ENCODE data around the gene LAMTOR3. TPM values are rescaled to one million over a fixed set of nuclear protein-coding genes. Genes with fewer than 3 reads are reported as not detected.
A peak's percentile ranks its signal among the peaks of the same experiment; 100 is the strongest.

Gene LAMTOR3, protein sequence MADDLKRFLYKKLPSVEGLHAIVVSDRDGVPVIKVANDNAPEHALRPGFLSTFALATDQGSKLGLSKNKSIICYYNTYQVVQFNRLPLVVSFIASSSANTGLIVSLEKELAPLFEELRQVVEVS
- 10 to 100 TPM; 33.9 to 46.9 (median 38.7) TPM for polyA plus RNA-seq (ENCODE audit: insufficient read length in 10 of 10)
- long read RNA-seq, donor 1, full-length matches to known transcripts: 20 of 20 reads
- long read RNA-seq, donor 1, partial matches to known transcripts: 0 of 20 reads
- long read RNA-seq, donor 1, other reads (novel, unspliced or antisense): 0 of 20 reads
- long read RNA-seq, donor 2, full-length matches to known transcripts: 12 of 12 reads
- long read RNA-seq, donor 2, partial matches to known transcripts: 0 of 12 reads
- long read RNA-seq, donor 2, other reads (novel, unspliced or antisense): 0 of 12 reads
- long read RNA-seq, donor 3: 0 reads
- long read RNA-seq, donor 4, full-length matches to known transcripts: 10 of 10 reads
- long read RNA-seq, donor 4, partial matches to known transcripts: 0 of 10 reads
- long read RNA-seq, donor 4, other reads (novel, unspliced or antisense): 0 of 10 reads
- long read RNA-seq, donor 5, full-length matches to known transcripts: 11 of 11 reads
- long read RNA-seq, donor 5, partial matches to known transcripts: 0 of 11 reads
- long read RNA-seq, donor 5, other reads (novel, unspliced or antisense): 0 of 11 reads
- long read RNA-seq, donor 6, full-length matches to known transcripts: 21 of 21 reads
- long read RNA-seq, donor 6, partial matches to known transcripts: 0 of 21 reads
- long read RNA-seq, donor 6, other reads (novel, unspliced or antisense): 0 of 21 reads
- long read RNA-seq, donor 7, full-length matches to known transcripts: 7 of 7 reads
- long read RNA-seq, donor 7, partial matches to known transcripts: 0 of 7 reads
- long read RNA-seq, donor 7, other reads (novel, unspliced or antisense): 0 of 7 reads
- long read RNA-seq, donor 8, full-length matches to known transcripts: 9 of 9 reads
- long read RNA-seq, donor 8, partial matches to known transcripts: 0 of 9 reads
- long read RNA-seq, donor 8, other reads (novel, unspliced or antisense): 0 of 9 reads
- long read RNA-seq, donor 9: 0 reads

DNA sequence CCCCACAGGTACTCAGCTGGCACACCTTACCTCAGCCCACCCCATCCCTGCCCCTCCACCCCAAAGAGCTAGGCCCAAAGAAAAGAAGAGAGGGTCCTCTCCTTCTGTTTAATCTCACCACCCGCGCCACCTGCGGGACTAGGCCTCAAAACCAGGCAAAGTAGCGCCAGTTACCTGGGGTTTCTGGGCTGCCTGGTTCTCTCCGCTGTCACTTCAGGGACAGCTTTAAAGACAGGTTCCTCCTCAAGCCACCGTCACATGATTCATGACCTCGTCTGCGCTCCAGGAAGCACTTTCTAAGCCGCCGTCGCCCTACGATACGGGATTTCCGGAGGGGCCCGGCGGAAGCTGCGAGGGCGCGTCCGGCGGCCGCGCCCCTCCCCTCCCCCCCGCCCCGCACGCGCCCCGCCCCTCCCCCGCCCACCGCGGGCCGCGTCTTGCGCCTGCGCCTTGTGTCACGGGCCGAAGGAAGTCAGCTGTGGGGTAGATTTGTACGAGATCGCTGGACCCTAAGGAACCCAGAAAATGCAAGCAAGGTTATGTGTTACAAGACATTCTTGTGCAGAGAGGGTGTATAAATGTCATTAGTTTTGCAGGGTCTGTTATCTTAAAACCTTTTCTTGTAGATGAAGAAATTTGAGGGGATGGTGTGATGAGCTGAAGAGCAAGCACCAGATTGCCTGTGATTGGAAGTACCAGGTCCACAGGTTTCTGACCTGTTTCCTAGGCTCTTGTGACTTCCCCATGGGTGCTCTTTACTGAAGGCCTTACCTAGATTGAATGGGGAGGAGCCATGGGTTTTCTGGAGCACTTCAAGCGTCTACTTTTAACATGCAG lies at the start of gene LAMTOR3:
LAMTOR3 (minus strand) TSS at position 267 of the 837 bp plus-strand sequence. CDS start 464 bp downstream, outside the sequence.
- DNase-seq: peak; percentile 92 to 96 (median 93)

DNA sequence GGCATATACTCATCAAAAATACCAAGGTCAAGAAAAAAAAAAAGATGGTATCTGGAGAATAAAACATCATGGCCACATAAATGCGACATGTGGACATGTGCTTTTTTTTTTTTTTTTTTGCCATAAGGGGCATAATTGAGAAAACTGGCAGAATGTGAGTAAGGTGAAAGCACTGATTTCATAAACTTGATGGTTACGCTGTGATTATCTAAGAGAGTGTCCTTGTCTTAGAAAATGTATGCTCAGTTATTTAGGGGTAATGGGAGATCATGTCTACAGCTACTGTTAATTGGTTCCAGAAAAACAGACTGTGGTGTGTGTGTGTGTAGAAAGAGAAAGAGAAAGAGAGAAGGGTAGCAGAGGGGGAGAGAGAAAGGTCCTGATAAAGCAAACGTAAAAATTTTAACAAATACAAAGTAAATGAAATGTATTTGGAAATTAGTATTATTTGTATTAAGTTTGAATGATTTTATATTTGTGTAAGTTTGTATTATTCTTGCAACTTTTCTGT lies 44.1 kb upstream of the LAMTOR3 start:
- DNase-seq: no peak

DNA sequence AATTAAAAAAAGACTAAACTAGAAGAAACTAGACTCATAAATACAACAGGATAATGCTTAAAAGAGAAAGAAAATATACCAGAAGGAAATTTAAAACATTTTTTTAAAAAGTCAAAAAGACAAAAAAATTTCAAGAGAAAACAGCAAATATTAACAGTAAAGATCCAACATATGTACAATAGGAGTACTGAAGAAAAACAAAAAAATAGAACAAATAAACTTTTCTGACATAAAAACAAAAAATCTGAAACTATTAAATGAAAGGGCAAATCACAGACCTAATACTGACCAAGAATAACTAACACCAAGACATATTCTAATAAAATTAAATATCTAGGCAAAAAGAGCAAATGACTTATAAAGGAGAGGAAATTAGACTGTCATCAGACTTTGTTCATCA lies 40.7 kb upstream of the LAMTOR3 start:
- DNase-seq: no peak

DNA sequence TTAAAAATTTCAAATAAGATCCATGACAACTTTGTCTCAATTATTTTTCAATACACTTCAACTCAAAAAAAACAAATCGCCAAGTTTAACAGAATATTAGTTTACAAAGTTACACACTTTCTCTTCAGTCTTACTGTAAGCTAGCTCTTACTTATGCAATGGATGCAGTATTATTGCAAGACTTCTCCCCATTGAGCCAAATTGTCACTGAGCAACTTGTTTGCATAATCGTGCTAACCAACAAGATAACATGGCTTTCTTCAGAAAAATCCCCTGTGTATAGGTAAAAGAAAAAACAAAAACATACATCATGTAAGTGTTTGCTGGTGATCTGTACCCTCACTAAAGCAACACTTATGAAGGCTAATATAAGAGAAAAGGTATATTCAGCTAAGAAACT lies 33.3 kb upstream of the LAMTOR3 start:
- no peak for DNase-seq

DNA sequence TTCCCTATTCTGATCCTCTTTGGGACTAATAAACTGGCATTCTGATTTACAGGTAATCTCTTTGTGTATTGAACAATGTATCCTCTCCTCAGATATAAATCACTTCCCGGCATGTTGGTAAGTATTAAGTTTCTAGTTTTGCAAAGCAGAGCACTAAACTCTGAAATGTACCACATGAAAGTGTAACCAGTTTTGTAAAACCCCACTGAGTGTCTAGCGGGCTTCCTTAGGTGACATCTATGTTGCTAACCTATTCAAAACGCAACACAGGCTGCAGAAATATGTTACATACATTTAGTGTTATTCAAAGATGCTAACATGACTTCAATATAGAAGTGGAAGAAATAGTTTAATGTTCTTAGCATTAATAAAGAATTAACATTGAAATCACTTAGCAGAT lies 26.9 kb upstream of the LAMTOR3 start:
- no peak for DNase-seq

DNA sequence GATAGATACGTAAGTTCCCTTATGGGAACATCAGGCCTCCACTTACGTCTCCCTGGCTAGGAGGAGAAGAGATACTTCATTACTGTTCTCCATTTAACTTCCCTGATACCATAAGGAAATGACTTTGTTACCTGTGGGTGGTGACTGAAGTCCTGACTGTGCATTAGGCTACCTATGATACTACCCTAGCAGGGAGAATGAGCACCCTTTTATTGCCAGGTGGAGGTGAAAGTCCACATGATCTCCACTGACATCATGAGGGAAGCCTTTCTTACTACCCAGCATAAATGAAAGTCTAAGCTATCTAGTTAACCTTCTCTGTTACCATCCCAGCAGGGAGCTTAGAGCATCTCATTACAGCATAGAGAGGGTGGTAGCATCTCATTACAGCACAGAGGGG lies 24.4 kb upstream of the LAMTOR3 start:
- no peak for DNase-seq

DNA sequence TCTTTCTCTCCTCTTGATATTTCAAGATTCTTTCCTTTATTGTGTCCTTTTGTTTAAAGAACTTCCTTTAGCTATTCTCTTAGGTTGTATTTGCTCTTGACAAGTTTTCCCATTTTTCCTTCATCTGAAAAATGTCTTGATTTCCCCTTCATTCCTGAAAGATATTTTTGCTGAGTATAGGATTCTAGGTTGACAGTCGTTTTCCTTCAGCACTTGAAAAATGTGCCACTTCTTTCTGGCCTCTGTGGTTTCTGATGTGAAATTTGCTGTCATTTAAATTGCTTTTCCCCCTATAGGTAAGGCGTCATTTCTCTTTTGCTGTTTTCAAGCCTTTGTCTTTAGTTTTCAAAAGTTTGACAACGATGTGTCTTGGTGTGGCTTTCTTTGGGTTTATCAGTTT lies 23.3 kb upstream of the LAMTOR3 start:
- no peak for DNase-seq

DNA sequence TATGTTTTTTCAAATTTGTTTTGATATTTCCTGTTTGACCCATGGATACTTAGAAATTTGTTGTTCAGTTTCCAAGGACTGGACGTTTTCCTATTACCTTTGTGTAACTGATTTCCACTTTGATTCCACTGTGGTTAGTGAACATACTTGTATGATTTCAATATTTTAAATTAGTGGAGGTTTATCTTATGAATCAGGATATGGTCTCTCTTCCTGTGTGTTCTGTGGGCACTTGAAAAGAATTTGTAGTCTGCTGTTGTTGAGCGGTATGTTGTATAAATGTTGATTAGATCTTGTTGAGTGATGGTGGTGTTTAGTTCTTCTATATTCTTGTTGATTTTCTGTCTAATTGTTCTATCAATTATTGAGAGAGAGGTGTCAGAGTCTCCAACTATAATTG lies 21.2 kb upstream of the LAMTOR3 start:
- no peak for DNase-seq

DNA sequence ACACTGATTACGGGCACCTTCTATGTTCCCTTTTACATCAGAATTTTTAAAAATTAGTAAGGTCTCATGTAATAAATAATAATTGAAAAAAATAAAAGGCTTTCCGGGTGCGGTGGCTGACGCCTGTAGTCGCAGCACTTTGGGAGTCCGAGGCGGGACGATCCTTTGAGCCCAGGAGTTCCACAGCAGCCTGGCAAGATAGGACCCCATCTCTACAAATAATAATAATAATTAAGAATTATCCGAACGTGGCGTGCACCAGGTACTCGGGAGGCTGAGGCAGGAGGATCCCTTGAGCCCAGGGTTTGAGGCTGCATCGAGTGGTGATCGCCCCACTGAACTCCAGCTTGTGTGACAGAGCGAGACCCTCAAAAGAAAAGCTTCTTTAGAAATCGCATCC lies 771 bp upstream of the LAMTOR3 start:
- DNase-seq: no peak

DNA sequence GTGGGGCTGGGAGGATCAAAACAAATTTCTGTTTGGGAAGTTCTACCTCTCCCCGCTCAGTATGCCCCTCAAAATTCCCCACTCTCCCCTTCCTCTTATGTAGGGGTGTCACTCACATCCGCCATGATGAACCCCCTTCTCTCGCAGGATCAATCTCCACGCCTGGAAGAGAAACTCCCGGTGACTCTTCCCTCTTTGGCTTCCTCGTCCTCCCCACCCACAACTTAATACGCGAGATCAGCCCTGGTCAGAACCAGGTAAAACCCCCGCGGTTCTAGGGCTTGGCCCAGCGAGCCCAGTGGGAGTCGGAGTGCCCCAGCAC lies 427 bp downstream of the LAMTOR3 start:
- DNase-seq: no peak

DNA sequence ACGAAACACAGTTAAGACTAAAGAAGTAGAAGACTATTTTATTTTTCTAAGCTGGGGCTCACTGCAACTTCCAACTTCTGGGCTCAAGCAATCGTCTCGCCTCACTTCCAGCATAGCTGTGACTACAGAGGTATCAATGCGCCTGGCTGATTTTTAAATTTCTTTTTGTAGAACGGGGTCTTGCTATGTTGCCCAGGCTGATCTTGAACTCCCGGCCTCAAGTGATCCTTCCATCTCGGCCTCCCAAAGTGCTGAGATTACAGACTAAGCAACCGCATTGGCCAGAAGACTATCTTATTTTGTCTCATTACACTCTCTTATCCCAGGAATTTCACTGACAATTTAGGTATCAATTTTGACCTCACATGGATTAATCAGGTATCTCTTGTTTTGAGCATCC lies 1.2 kb downstream of the LAMTOR3 start:
- DNase-seq: no peak

DNA sequence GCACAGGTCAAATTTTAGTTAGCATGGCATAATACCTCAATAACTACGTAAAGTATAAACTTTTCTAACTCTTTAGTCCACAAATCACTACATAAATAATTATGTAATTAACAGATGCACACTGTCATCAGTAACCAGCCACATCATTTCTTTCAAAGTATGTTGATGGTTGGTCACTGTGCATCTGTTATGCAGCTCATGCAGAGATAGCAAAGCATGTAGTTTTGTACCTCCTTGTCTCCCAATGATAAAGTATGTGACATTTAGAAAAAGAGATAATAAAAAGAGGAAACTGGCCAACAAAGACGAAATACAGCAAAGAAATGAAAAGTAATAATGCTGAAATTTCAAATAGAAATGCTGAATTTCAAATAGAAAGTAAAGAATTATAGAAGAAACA lies 2.9 kb downstream of the LAMTOR3 start:
- no peak for DNase-seq

DNA sequence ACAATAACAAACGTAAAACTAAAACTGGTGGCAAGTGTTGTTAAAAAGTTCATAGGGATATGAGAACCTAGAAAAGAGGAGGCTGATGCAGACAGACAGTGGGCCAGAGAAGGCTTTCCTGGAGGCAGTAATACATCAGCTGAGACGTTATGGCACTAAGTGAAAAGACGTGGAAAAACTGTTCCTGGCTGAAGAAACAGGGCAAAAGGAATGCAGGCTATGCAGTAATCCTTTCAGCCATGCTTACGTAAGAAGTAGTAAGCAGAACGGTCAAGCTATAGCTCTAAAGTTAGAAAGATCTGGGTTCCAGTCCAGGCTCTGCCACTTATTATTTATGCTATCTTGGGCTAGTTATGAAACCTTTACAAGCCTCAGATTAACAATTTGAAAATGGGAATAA lies 6.4 kb downstream of the LAMTOR3 start:
- no peak for DNase-seq

DNA sequence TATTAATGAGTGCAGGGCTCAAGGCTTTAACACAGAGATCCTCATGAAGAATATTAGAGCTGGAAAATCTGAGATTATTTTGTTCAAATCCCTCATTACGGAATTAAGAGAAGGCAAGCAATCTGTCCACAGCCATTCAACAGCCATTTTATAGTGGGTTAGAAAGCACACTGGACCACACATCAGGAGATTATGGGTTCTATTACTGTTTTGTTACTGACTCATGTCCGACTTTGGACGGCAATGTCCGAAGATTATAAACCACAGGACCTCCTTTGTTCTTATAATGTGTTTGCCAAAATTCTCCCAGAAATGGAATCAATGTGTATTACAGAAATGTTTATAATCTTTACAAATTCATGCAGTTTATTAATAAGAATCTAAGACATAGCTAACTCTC lies 8.1 kb downstream of the LAMTOR3 start:
- no peak for DNase-seq

DNA sequence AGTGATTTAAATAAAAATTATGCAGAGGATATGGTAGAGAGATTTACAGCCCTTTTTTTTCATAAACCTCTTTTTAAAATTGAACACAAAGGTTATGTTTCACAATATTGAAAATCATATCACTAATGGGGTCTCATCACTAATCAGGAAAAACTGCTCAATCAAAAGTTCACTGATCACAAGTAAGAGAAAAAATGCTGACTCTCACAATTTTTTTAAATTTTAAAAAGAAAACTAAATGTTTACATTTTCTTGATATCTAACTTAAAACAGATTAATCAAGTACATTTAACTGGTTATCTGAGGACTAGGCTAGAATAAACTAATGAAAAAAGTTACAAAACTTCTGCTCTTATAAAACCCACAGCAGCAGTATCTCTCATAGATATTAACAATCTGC lies 8.5 kb downstream of the LAMTOR3 start:
- no peak for DNase-seq

DNA sequence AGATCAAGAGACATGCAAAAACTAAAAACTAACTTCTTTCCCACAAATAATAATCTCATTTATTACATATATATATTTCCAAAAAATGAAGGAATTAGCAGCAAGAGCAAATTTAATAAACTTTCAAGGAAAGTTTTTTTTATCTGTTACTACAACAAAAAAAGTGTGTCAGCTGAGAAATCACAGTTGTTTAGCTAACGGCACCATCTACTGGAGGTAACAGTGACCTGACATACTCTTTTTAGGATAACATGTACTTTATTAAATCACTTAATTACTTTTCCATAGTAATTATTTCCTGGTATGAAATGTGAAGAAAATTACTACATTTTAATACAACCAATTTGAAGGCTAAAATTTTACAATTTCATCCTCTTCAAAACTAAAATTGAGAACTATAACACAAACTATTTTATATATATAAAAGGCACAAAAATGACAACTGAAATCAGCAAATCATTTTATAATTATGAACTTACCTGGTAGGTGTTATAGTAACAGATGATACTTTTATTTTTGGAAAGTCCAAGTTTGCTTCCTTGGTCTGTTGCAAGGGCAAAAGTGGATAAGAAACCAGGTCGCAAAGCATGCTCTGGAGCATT lies 9.1 kb downstream of the LAMTOR3 start:
- peak in 2 of 3 donors; percentile 10 to 33 for DNase-seq

DNA sequence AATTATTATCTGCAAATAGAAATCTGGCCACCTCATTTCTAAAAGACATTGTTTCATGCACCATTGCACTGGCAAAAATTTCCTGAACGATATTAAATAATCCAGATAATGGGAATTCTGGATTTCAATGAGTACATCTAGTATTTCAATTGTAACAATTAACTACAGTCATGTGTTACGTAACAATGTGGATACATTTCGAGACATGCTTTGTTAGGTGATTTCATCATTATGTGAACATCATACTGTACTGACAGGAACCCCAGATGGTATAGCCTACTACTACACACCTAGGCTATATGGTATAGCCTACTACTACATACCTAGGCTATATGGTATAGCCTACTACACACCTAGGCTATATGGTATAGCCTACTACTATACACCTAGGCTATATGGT lies 14.8 kb downstream of the LAMTOR3 start:
- DNase-seq: no peak

DNA sequence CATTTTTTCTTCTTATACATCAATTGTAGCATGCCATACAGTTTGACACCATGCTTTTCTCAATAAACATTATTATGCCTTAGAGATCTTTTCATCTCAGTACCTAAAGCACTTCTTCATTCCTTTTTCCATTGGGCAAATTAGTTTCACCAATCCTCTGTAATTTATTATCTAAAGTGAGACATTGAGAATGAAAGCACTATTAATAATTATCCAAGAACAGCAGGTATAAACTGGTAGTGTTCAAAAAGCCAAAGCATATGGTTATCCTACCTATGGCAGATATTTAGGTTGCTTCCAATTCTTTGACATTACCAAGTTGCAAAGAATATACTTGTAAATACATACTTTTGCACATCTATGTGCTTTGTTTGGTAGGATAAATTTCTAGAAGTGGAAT lies 15.6 kb downstream of the LAMTOR3 start:
- no peak for DNase-seq

DNA sequence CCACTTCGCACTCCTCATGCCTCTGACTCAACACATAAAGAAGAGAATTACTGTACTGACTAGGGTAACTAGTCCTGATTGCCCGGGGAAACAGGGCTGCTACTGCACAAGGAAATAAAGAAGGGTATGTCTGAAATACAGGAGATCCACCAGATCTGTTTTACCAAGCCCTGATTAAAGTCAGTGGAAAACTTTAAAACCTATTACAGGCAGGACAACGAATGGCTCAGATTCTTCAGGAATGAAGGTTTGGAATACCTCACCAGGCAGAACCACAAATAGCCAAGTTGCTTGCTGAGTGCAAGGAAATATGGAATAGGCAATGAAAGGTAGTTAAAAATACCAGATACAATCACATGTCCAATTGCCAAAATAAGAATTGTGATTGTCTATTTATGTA lies 17.3 kb downstream of the LAMTOR3 start:
- no peak for DNase-seq

DNA sequence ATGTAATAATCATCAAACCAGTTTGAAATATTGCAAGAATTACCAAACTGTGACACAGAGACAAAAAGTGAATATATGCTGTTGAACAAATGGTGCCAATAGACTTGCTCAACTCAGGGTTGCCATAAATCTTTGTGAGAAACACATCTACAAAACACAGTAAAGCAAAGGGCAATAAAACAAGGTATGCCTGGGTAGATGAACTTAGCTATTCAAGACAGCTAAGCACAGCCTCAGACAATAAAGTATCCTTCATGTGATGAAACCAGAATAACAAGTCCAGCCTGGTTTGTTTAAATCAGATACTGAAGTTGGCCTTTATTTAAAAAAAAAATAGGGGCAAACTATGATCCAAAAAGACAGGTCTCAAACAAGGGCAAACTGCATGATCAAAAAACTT lies 19.2 kb downstream of the LAMTOR3 start:
- no peak for DNase-seq

DNA sequence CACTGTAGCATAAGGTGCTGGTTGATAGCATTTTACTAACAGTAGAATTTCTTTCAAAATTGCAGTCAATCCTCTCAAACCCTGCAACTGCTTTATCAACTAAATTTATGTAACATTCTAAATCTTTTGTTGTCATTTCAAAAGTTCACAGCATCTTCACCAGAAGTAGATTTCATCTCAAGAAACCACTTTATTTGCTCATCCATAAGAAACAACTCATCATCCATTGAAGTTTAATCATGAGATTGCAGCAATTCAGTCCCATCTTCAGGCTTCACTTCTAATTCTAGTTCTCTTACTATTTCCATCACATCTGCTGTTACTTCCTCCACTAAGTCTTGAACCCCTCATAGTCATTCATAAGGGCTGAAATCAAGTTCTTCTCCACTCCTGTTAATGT lies 21.7 kb downstream of the LAMTOR3 start:
- DNase-seq: no peak

Measured in muscle of back (tissue), 13 donors.